NCI-H2227 treated with DMSO at 0.1 percent for 48 hours (cell line): Measurements from ENCODE around the gene GAMT.

Experiments used
- DNase-seq: peaks from one replicate; lab custom pipeline; 2025; lab: John Stamatoyannopoulos, UW

Gene GAMT

GRCh38 chr19:1365319-1366269 lies 35.7 kb downstream of the GAMT start:
- no peak for DNase-seq

- no peak for DNase-seq
Observed at GRCh38 chr19:1364070-1364704, 37.2 kb downstream of the GAMT start.

DNA sequence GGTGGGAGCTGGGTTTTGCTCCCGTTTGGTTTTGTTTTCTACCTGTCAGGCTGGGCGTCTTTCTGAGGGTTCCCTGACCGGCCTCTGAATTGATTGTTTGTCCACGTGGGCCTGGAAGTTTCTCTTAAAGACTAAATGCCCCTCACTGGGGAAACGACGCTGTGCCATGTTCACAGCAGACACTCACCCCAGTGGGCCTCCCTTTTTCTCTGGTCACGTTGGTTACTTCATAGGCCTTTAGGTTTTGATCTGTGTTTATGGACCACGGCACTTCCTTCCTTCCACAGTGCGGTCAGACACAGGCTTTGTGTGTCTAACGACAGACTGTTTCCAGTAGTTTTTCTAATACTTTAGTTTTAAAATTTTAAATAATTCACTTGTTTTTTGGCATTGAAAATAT lies 37.7 kb downstream of the GAMT start:
- DNase-seq, result no peak

DNA sequence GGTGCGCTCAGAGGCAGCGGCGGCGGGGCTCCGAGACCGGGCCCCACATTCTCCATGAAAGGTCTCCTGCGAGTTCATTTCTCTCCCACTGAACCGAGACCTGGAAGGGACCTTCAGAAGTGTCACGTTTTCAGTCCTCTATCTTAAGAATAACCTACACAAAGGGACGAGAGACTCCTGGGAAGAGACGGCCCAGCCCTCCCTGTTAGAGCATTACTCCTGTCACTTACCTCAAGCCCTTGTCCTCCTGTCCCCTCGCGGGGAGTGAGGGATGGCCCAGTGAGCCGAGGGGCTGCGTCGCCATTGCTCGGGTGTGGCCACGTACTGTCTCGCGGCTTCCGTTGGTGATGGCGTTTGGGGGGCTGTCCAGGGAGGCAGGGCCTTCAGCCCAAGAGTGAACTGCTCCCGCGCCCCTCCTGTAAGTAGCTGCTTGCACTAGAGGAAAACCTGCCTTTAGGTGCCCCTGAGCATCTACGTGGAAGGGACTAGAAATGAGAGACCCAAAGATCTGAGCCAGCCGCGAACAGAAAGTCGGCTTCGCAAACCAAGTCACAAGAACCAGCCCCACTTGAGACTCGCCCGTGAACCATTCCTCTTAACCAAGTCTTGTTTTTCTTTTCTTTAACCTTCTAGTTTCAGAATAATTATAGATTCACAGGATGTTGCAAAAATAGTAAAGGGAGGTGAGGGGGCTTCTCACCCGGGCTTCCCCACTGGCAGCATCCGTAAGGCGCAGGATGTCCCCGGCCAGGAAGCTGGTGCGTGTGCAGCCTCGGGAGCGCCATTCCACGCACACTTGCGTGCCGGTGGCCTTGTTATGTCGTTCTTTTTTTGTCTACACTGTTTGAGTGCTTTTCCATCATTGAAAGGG lies 38.7 kb downstream of the GAMT start:
- no peak for DNase-seq

GRCh38 chr19:1361601-1362386 lies 39.5 kb downstream of the GAMT start:
- DNase-seq, result peak; percentile 55

GRCh38 chr19:1360818-1361461 lies 40.4 kb downstream of the GAMT start:
- peak; percentile 65 for DNase-seq

DNA sequence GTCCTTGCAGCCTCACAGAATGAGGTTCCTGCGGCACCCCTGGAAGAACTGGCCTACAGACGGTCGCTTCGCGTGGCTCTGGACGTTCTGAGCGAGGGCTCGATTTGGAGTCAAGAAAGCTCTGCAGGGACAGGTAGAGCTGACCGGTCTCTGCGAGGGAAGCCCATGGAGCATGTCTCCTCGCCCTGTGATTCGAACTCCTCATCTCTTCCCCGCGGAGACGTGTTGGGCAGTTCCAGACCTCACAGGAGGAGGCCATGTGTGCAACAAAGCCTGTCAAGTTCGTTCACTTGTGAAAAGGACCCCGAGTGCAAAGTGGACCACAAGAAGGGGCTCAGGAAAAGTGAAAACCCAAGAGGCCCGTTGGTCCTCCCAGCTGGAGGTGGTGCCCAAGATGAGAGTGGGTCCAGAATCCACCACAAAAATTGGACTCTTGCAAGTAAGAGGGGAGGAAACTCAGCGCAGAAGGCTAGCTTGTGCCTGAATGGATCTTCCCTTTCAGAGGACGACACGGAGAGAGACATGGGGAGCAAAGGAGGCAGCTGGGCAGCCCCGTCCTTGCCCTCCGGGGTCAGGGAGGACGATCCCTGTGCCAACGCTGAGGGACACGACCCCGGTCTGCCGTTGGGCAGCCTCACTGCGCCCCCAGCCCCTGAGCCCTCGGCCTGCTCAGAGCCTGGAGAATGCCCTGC lies 41.1 kb downstream of the GAMT start:
- DNase-seq, result no peak

DNA sequence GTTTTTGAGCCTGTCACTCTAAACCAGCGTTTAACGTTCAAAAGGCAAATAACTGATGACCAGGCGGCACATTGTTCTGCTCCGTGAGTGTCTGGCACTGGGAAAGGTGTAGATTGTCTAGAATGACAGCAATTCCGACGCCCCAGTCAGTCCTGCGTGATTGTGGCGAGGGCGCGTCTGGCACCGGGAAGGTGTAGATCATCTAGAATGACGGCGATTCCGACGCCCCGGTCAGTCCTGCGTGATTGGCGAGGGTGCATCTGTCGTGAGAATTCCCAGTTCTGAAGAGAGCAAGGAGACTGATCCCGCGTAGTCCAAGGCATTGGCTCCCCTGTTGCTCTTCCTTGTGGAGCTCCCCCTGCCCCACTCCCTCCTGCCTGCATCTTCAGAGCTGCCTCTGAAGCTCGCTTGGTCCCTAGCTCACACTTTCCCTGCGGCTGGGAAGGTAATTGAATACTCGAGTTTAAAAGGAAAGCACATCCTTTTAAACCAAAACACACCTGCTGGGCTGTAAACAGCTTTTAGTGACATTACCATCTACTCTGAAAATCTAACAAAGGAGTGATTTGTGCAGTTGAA lies 43.7 kb downstream of the GAMT start:
- DNase-seq, result peak; percentile 53

DNA sequence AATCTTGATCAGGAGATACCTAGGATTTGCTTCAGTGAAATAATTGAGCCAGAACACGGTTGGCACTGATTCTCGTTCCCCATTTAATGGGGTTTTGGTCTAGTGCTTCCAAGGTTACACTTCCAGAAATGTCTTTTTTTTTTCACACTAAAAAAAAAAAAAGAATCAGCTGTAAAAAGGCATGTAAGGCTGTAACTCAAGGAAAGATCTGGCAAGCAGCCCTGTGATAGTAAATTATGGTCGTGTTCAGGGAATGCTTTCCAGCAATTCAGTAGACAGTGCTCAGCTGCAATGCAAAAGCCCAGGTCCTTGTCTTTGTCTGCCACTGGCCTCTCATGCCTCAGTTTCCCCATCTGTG lies 44.9 kb downstream of the GAMT start:
- no peak for DNase-seq

- DNase-seq, result no peak
Observed at GRCh38 chr19:1355568-1356507, 45.5 kb downstream of the GAMT start.

- DNase-seq, result no peak
Observed at GRCh38 chr19:1354970-1355567, 46.3 kb downstream of the GAMT start.

GRCh38 chr19:1353144-1353543 lies 48.2 kb downstream of the GAMT start:
- no peak for DNase-seq

DNA sequence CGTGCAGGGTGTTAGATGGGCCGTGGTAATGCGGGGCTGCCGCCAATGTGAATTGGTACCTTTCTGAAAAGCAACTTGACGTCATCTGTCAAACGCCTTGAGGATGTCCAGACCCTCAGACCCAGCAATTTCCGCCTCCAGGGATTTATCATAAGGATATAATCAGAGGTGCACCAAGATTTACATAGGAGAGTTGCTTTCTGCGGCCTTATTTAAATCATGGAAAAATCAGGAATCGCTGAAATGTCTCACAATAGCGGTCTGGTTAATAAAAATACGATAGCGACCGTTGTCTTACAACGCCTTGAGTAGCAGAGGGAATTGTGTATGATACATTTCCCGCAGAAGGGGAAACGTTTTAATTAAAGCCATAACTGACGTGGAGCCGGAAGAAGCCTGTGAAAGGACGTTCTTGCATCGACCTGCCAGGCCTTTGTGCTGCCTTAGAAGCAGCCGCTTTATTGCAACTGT lies 49.9 kb downstream of the GAMT start:
- peak; percentile 77 for DNase-seq

DNA sequence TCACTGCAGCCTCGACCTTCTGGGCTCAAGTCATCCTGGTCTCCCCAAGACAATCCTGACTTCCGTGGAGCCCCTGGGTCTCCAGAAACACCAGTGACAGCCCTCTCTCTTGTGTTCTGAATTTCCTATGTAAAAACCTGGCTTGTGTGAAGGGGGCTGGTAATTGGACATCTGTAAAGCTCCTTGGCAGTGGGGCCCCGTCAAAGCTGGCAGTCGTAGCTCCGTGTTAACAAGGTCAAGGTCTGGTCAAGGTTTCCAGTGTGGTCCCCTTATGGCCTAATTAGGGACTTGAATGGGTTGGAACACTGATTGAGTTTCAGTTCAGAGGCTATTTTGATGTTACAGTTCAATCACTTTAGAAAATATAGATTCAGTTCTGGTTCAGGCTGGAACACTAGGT lies 50.5 kb downstream of the GAMT start:
- no peak for DNase-seq

- no peak for DNase-seq
Observed at GRCh38 chr19:1349211-1349610, 52.1 kb downstream of the GAMT start.
